Loucy (cell line): ENCODE data around the gene SERPING1.

Experiments used
- H2AFZ ChIP-seq: fragments of 200-600 bp; sonication (generic); 2 replicates; pipeline ENCODE4 v1.6.0; 2016; ENCODE audit warnings: antibody characterized with exemption, mild to moderate bottlenecking, low read length, moderate library complexity
- H3F3A ChIP-seq: fragments of 200-600 bp; 2 replicates; pipeline ENCODE4 v1.6.0; 2016; ENCODE audit warnings: antibody characterized with exemption, low read depth, mild to moderate bottlenecking
- H3K27me3 ChIP-seq: fragments of 200-600 bp; sonication (generic); 2 replicates; pipeline ENCODE4 v1.6.1; 2014; ENCODE audit warnings: low read length, mild to moderate bottlenecking; ENCODE audit not compliant: insufficient read depth, poor library complexity, severe bottlenecking
- H3K36me3 ChIP-seq: fragments of 200-600 bp; sonication (generic); 2 replicates; pipeline ENCODE4 v1.6.1; 2016; ENCODE audit warnings: low read length; ENCODE audit not compliant: insufficient read depth
- H3K4me1 ChIP-seq: fragments of 200-600 bp; sonication (generic); 2 replicates; pipeline ENCODE4 v1.5.1; 2014; ENCODE audit warnings: low read length, mild to moderate bottlenecking; ENCODE audit not compliant: insufficient read depth, poor library complexity, severe bottlenecking
- H3K4me2 ChIP-seq: fragments of 200-600 bp; sonication (generic); 2 replicates; pipeline ENCODE4 v1.6.0; 2014; ENCODE audit warnings: antibody characterized with exemption, low read length, low read depth, mild to moderate bottlenecking; ENCODE audit not compliant: poor library complexity, severe bottlenecking
- H3K4me3 ChIP-seq: fragments of 200-600 bp; sonication (generic); 2 replicates; pipeline ENCODE4 v1.5.1; 2014; ENCODE audit warnings: low read length, mild to moderate bottlenecking, mixed read lengths; ENCODE audit not compliant: poor library complexity, severe bottlenecking
- H3K79me2 ChIP-seq: fragments of 200-600 bp; sonication (generic); 2 replicates; pipeline ENCODE4 v1.6.1; 2014; ENCODE audit warnings: low read length; ENCODE audit not compliant: insufficient read depth
- H3K9ac ChIP-seq: fragments of 200-600 bp; sonication (generic); 2 replicates; pipeline ENCODE4 v1.6.0; 2014; ENCODE audit warnings: mild to moderate bottlenecking, low read depth, low read length, moderate library complexity; ENCODE audit not compliant: poor library complexity, severe bottlenecking
- H3K9me2 ChIP-seq: fragments of 200-600 bp; sonication (generic); replicated peaks from 2 replicates; pipeline ENCODE4 v1.6.1; 2016; ENCODE audit warnings: low read depth, low read length, mixed read lengths
- H3K9me3 ChIP-seq: fragments of 200-600 bp; sonication (generic); 2 replicates; pipeline ENCODE4 v1.6.1; 2014; ENCODE audit warnings: mild to moderate bottlenecking, antibody characterized with exemption, low read length, low read depth; ENCODE audit not compliant: insufficient read depth
- H4K20me1 ChIP-seq: fragments of 200-600 bp; sonication (generic); 2 replicates; pipeline ENCODE4 v1.6.0; 2014; ENCODE audit warnings: antibody characterized with exemption, low read length, mild to moderate bottlenecking; ENCODE audit not compliant: insufficient read depth, poor library complexity, severe bottlenecking
- CTCF ChIP-seq: fragments of 200-600 bp; sonication (generic); conservative IDR thresholded peaks from 2 replicates; pipeline ENCODE4 v1.5.1; 2014; ENCODE audit warnings: mild to moderate bottlenecking, antibody characterized with exemption, low read length
- EZH2phosphoT487 ChIP-seq: fragments of 200-600 bp; IDR thresholded peaks from 2 replicates; pipeline ENCODE4 v1.6.1; 2018; ENCODE audit warnings: antibody characterized with exemption, mild to moderate bottlenecking, moderate library complexity, borderline replicate concordance

Gene SERPING1

GRCh38 chr11:57584341-57584740, 13.1 kb upstream of the SERPING1 start:
- no peaks in the 10 kb centered on the region for H4K20me1 ChIP-seq
- no peak overlapping the region for H3K4me2 ChIP-seq
- H3K4me1 ChIP-seq: peaks cover 16% of the 10 kb centered on the region
- no peaks in the 10 kb centered on the region for H3K27me3 ChIP-seq
- H3K4me3 ChIP-seq: no peak overlapping the region
- no peaks in the 10 kb centered on the region for H3F3A ChIP-seq
- H3K36me3 ChIP-seq: no peaks in the 10 kb centered on the region
- H3K9me2 ChIP-seq: no peaks in the 10 kb centered on the region
- no peak overlapping the region for H3K9ac ChIP-seq
- 0 out of 2 replicates have a peak overlapping the region, but pooled peaks have one; percentile 22 for H2AFZ ChIP-seq
- H3K79me2 ChIP-seq: no peaks in the 10 kb centered on the region
- H3K9me3 ChIP-seq: peaks cover 3% of the 10 kb centered on the region; the same call in 1 of the 2 replicates
- TF ChIP-seq CTCF: no peak
- no peak for TF ChIP-seq EZH2phosphoT487

GRCh38 chr11:57585301-57585700, 12.2 kb upstream of the SERPING1 start:
- Histone ChIP-seq H3K9me3 (peaks cover 3% of the 10 kb centered on the region; the same call in 1 of the 2 replicates), H3K36me3 (no peaks in the 10 kb centered on the region), H3K4me3 (peak overlapping the region; percentile 28), H3K4me2 (peak overlapping the region; percentile 52), H4K20me1 (no peaks in the 10 kb centered on the region), H2AFZ (peak overlapping the region; percentile 22; the same call in 1 of the 2 replicates), H3K27me3 (no peaks in the 10 kb centered on the region), H3F3A (no peaks in the 10 kb centered on the region), H3K9ac (no peak overlapping the region), H3K79me2 (no peaks in the 10 kb centered on the region), H3K4me1 (peaks cover 16% of the 10 kb centered on the region), H3K9me2 (no peaks in the 10 kb centered on the region)
- no peak for TF ChIP-seq CTCF
- no peak for TF ChIP-seq EZH2phosphoT487

GRCh38 chr11:57586711-57587245, 10.7 kb upstream of the SERPING1 start:
- peaks cover 16% of the 10 kb centered on the region for H3K4me1 ChIP-seq
- no peaks in the 10 kb centered on the region for H3K36me3 ChIP-seq
- no peak overlapping the region for H3K4me2 ChIP-seq
- H3K9ac ChIP-seq: no peak overlapping the region
- no peaks in the 10 kb centered on the region for H4K20me1 ChIP-seq
- H3F3A ChIP-seq: no peaks in the 10 kb centered on the region
- no peak overlapping the region for H2AFZ ChIP-seq
- TF ChIP-seq CTCF: no peak
- no peak for TF ChIP-seq EZH2phosphoT487
- H3K9me3 ChIP-seq: peaks cover 3% of the 10 kb centered on the region; the same call in 1 of the 2 replicates
- H3K27me3 ChIP-seq: no peaks in the 10 kb centered on the region
- no peaks in the 10 kb centered on the region for H3K79me2 ChIP-seq
- H3K9me2 ChIP-seq: no peaks in the 10 kb centered on the region
- no peak overlapping the region for H3K4me3 ChIP-seq
